ENCODE measurements around the gene KRTAP10-5.
"Not testable (repeated sequence)": the region's sequence is repeated elsewhere in the genome, so short reads cannot be mapped to it uniquely, and the experiment has no call there.

Gene KRTAP10-5

DNA sequence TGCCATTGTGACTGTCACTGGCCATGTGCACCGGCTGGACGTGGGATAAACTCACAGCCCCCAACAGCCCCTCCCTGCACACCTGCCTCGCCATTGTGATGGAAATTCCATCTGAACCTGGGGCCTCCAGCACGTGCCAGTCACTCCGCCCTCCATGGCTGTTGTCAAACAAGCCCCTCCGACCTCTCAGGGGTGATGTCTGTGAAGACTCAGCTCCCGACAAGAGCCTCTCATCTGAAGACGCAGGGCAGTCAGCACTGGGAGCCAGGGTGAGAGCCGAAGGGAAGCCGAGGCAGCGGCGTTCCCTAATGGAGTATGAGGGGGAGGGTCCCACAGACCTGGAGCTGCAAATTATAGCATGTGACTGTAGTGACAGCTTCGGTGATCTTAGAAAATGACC lies 27.7 kb downstream of the KRTAP10-5 start:
- TF ChIP-seq, protein P1, sequence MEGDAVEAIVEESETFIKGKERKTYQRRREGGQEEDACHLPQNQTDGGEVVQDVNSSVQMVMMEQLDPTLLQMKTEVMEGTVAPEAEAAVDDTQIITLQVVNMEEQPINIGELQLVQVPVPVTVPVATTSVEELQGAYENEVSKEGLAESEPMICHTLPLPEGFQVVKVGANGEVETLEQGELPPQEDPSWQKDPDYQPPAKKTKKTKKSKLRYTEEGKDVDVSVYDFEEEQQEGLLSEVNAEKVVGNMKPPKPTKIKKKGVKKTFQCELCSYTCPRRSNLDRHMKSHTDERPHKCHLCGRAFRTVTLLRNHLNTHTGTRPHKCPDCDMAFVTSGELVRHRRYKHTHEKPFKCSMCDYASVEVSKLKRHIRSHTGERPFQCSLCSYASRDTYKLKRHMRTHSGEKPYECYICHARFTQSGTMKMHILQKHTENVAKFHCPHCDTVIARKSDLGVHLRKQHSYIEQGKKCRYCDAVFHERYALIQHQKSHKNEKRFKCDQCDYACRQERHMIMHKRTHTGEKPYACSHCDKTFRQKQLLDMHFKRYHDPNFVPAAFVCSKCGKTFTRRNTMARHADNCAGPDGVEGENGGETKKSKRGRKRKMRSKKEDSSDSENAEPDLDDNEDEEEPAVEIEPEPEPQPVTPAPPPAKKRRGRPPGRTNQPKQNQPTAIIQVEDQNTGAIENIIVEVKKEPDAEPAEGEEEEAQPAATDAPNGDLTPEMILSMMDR (conservative IDR thresholded peaks at IDR 0.05; ENCODE audit: low read depth), result no peak
- no peak for DNase-seq (ENCODE audit: low spot score)
- H3K27ac ChIP-seq, result no peak overlapping the region
- ChIA-PET POLR2A (ENCODE audit: low non-redundant PET) (no interaction called here), CTCF (no interaction called here)

DNA sequence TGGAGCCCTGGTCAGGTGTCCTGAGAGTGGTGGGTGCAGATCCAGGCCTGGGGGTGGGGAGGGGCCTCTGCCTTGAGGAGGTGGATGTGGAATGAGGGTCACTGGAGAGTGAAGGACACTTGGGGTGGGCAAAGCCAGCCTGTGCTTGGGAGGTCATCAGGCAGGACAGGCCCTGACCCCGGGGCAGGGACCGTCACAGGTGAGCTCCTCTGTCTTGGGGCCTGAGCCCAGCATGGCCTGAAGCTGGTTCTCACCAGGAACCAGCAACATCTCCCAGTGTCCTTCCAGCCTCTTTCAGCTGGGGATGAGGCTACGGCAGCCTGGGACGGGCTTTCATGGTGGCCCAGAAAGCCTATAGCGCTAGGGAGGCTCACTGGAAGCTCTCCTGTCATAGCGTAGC lies 28.3 kb downstream of the KRTAP10-5 start:
- CTCF ChIA-PET, result no interaction called here
- TF ChIP-seq, protein P1 (conservative IDR thresholded peaks at IDR 0.05; ENCODE audit: low read depth), result no peak
- POLR2A ChIA-PET (ENCODE audit: low non-redundant PET), result no interaction called here
- no peak for DNase-seq (ENCODE audit: low spot score)
- H3K27ac ChIP-seq, result no peak overlapping the region

DNA sequence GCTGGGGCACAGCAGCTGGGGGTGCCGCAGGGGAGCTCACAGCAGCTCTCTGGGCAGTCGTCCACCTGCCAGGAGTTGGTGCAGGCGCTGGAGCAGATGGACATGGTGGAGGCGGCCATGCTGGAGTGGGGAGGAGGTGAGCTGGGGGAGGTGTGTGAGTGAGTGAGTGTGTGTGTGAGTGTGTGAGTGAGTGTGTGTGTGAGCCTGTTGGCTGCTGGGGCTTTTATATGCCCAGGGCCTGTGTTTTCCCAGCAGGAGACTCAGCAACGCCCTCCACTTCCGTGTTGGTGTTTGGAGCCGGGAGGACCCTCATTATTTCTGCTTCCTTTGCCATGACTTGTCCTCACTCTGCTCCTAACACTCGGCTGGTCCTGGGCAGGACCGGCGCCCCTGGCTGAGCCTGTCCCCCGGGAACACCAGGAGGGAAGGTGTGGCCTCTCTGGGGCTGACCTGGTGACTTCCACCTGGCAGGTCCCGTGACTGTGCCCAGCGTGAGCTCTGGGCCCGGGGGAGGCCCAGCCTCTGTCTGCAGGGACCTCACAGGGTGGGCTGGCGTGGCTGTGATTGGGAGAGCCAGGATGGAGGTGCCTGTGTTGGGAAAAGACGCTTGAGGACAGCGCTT lies 29.0 kb downstream of the KRTAP10-5 start, which contains the start of gene KRTAP10-2:
KRTAP10-2 (minus strand) TSS at position 166 of the 622 bp plus-strand sequence; CDS start at position 119, 47 bp downstream.
- no peak for DNase-seq (ENCODE audit: low spot score)
- ChIA-PET POLR2A (ENCODE audit: low non-redundant PET) (no interaction called here), CTCF (no interaction called here)
- no peak within 1 kb of the TSS for H3K27ac ChIP-seq
- TF ChIP-seq, protein P1 (conservative IDR thresholded peaks at IDR 0.05; ENCODE audit: low read depth), result no peak

DNA sequence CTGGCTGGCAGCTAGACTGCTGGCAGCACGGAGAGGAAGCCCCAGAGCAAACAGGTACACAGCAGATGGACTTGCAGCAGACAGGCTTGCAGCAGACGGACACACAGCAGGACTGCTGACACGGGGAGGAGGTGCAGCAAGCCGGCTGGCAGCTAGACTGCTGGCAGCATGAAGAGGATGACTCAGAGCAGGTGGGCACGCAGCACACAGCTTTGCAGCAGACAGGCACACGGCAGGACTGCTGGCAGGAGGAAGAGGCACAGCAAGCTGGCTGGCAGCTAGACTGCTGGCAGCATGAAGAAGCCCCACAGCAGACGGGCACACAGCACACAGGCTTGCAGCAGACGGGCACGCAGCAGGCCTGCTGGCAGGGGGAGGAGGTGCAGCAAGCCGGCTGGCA lies 29.6 kb downstream of the KRTAP10-5 start:
- no peak for DNase-seq (ENCODE audit: low spot score)
- TF ChIP-seq, protein P1 (conservative IDR thresholded peaks at IDR 0.05; ENCODE audit: low read depth), result no peak
- no peak overlapping the region for H3K27ac ChIP-seq
- CTCF ChIA-PET, result interaction anchor here (0.6 to 0.7 kb wide), 2 partner anchors 84 to 136 kb away, joined by 4 read pairs; no protein-coding TSS in a partner anchor
- POLR2A ChIA-PET (ENCODE audit: low non-redundant PET), result no interaction called here

DNA sequence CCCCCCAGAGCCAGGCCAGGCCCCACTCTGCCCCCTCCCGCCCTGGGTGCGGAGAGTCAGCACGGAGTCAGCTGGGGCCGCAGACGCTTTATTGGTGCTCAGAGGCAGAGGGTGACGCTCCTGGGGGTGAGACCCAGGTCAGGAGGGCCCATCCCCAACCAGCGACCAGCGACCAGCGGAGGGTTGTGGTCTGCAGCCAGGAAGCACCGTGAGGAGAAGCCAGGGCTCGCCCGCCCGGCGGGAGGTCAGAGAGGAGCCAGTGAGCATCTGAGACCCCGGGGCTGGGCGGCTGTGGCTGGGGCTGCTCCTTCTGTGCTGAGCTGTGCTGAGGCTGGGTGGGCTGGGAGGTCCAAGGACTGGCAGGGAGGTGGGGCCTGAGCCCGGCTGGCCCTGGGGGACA lies 30.1 kb downstream of the KRTAP10-5 start:
- H3K27ac ChIP-seq; DNase-seq (ENCODE audit: low spot score): not testable (repeated sequence)
- ChIA-PET CTCF (interaction anchor here (0.6 to 0.7 kb wide), 2 partner anchors 84 to 137 kb away, joined by 4 read pairs; no protein-coding TSS in a partner anchor), POLR2A (ENCODE audit: low non-redundant PET) (interaction anchor here (0.5 kb wide), 1 partner anchor 10 kb away, joined by 3 read pairs; no protein-coding TSS in a partner anchor)

DNA sequence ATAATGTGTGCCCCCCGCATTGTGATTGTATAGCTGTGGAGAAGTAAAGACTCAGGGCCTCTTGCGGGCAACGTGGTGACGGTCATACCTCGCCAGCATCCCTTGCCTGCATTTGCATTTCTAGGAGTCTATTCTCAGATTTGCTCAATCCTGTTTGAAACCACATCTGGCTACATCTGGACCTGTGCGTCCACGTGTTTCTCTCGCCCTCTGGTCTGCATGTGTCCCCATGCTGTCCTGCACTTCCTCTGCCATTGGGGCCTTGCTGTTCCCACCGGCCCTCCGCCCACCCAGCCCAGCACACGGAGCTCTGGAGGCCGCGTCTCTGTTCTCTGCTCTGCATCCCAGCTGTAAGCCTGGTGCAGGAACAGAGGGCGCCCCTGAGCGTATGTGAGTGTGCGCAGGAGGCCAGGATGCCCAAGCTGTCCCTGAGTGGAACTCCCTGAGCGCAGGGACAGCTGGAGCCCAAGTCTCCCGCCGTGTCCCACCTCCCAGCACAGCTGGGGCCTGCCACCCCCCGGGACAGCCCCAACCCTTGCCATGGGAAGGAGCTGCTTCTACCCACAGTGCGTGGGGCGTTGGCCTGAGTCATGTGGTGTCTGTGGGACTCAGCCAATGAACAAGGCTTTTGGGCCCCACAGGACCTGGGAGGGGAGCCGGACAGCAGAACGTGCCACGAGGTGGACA lies 30.7 kb downstream of the KRTAP10-5 start:
- DNase-seq (ENCODE audit: low spot score), result no peak
- ChIA-PET CTCF (interaction anchor here (0.6 kb wide), 1 partner anchor 35 kb away, joined by 3 read pairs; no protein-coding TSS in a partner anchor), POLR2A (ENCODE audit: low non-redundant PET) (interaction anchor here (0.5 kb wide), 1 partner anchor 11 kb away, joined by 3 read pairs; no protein-coding TSS in a partner anchor)
- TF ChIP-seq, protein P1 (conservative IDR thresholded peaks at IDR 0.05; ENCODE audit: low read depth), result no peak
- H3K27ac ChIP-seq, result no peak overlapping the region

DNA sequence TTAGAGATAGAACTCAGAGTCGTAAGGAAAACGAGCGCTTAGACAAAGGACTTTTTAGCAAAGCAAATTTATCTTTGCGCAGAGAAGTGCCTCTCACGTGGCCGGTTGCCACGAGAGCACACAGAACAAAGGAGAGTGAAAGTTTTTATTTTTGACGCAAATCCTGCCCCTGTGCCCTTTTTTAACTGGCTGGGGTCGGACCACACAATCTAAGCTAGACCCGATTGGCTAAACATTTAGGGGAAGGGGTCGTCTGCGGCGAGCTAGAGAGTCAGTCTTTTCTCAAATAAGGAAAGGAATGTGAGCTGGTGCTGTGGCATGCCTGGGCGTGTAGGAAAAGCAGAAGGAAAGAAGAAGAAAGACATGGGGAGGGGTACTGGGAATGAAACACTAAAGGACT lies 31.5 kb downstream of the KRTAP10-5 start:
- DNase-seq (ENCODE audit: low spot score), result no peak
- TF ChIP-seq, protein P1 (conservative IDR thresholded peaks at IDR 0.05; ENCODE audit: low read depth), result no peak
- CTCF ChIA-PET, result no interaction called here
- POLR2A ChIA-PET (ENCODE audit: low non-redundant PET), result no interaction called here
- no peak overlapping the region for H3K27ac ChIP-seq

Data from RWPE1 (cell line).